Keratinocyte (primary cell): ENCODE data around the gene IQSEC2.

ENCODE experiments used
- CTCF ChIP-seq, 3 experiments: IDR thresholded peaks in 1 of 3; conservative IDR thresholded peaks in 1 of 3; optimal IDR thresholded peaks in 1 of 3; 2 replicates in 2 of 3; 3 replicates in 1 of 3; pipeline versions ENCODE3 to v1.5.1; 2011; ENCODE audit warnings: low read length in 3 of 3, mild to moderate bottlenecking in 3 of 3, moderate library complexity in 2 of 3, control low read depth in 1 of 3, inconsistent platforms in 1 of 3; ENCODE audit not compliant: insufficient read depth in 2 of 3; ENCODE audit errors: extremely low read depth in 1 of 3
- EZH2 ChIP-seq: IDR thresholded peaks from one replicate; pipeline ENCODE4 v1.6.1; 2012; ENCODE audit warnings: inconsistent platforms, mild to moderate bottlenecking, low read length, moderate library complexity

DNA sequence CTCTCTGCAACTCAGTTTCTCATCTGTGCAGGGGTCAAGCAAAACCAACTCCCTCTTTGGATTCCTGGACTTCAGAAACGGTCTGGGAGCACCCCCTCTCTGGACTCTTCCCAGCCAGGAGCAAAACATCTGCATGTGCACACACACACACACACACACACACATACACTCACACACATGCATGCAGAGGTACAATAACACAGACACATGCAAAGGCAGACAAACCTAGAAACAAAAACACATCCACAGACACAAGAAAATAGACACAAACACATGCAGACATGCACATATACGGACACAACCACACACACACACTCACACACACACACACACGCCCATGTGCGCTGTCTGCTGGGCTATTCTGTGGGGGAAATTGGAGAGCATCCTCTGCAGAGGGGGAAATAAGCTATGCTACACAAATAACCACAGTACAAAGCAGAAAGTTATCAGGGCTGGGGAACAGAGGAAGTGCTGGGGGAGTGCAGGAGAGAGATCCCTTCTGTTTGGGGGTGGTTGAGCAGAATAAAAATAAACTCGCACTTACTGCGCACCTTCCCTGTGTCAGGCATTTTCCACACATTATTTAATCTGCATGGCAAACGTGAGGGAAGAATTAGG lies 19.9 kb downstream of the IQSEC2 start:
- TF ChIP-seq EZH2 (no peak), CTCF (optimal IDR thresholded peaks at IDR 0.05 in 1 of 3, IDR thresholded peaks at IDR 0.05 in 1 of 3, conservative IDR thresholded peaks at IDR 0.05 in 1 of 3; ENCODE audit: extremely low read depth in 1 of 3, insufficient read depth in 2 of 3, low read length in 3 of 3) (no peak)
